ENCODE measurements around the gene FRAS1.
"Not testable (repeated sequence)": the region's sequence is repeated elsewhere in the genome, so short reads cannot be mapped to it uniquely, and the experiment has no call there.

FRAS1 gene

GRCh38 chr4:78204176-78204575, 147.1 kb downstream of the FRAS1 start:
- no peak overlapping the region for H3K4me3 ChIP-seq (ENCODE audit: low read depth in 1 of 2, low read length in 2 of 2)
- no peaks in the 10 kb centered on the region for H3K27me3 ChIP-seq (ENCODE audit: control insufficient read depth in 1 of 2, insufficient read depth in 2 of 2, low read length in 2 of 2)
- no peak overlapping the region for H3K27ac ChIP-seq (ENCODE audit: low read depth, low read length)
- H3K36me3 ChIP-seq (ENCODE audit: control insufficient read depth in 1 of 2, insufficient read depth in 2 of 2, low read length in 2 of 2) = no peaks in the 10 kb centered on the region
- H3K9me3 ChIP-seq (ENCODE audit: control insufficient read depth in 1 of 2, low read length in 2 of 2) = no peaks in the 10 kb centered on the region
- H3K9ac ChIP-seq (ENCODE audit: low read depth in 1 of 2, low read length in 2 of 2) = no peak overlapping the region
- no peaks in the 10 kb centered on the region for H3K4me1 ChIP-seq (ENCODE audit: control insufficient read depth in 1 of 2, insufficient read depth in 2 of 2, low read length in 2 of 2)

GRCh38 chr4:78205591-78205990, 148.5 kb downstream of the FRAS1 start:
- Histone ChIP-seq H3K36me3 (ENCODE audit: control insufficient read depth in 1 of 2, insufficient read depth in 2 of 2, low read length in 2 of 2) (no peaks in the 10 kb centered on the region), H3K27ac (ENCODE audit: low read depth, low read length) (no peak overlapping the region), H3K27me3 (ENCODE audit: control insufficient read depth in 1 of 2, insufficient read depth in 2 of 2, low read length in 2 of 2) (no peaks in the 10 kb centered on the region), H3K9me3 (ENCODE audit: control insufficient read depth in 1 of 2, low read length in 2 of 2) (no peaks in the 10 kb centered on the region), H3K4me1 (ENCODE audit: control insufficient read depth in 1 of 2, insufficient read depth in 2 of 2, low read length in 2 of 2) (peaks cover 0 to 7% of the 10 kb centered on the region in 2 donors), H3K4me3 (ENCODE audit: low read depth in 1 of 2, low read length in 2 of 2) (no peak overlapping the region), H3K9ac (ENCODE audit: low read depth in 1 of 2, low read length in 2 of 2) (no peak overlapping the region)

GRCh38 chr4:78207541-78207940, 150.4 kb downstream of the FRAS1 start:
- Histone ChIP-seq H3K36me3 (ENCODE audit: control insufficient read depth in 1 of 2, insufficient read depth in 2 of 2, low read length in 2 of 2) (no peaks in the 10 kb centered on the region), H3K9me3 (ENCODE audit: control insufficient read depth in 1 of 2, low read length in 2 of 2) (no peaks in the 10 kb centered on the region), H3K4me3 (ENCODE audit: low read depth in 1 of 2, low read length in 2 of 2) (no peak overlapping the region), H3K4me1 (ENCODE audit: control insufficient read depth in 1 of 2, insufficient read depth in 2 of 2, low read length in 2 of 2) (peaks cover 0 to 13% of the 10 kb centered on the region in 2 donors), H3K27me3 (ENCODE audit: control insufficient read depth in 1 of 2, insufficient read depth in 2 of 2, low read length in 2 of 2) (no peaks in the 10 kb centered on the region), H3K27ac (ENCODE audit: low read depth, low read length) (no peak overlapping the region), H3K9ac (ENCODE audit: low read depth in 1 of 2, low read length in 2 of 2) (no peak overlapping the region)

GRCh38 chr4:78207951-78208350, 150.8 kb downstream of the FRAS1 start:
- H3K4me1 ChIP-seq (ENCODE audit: control insufficient read depth in 1 of 2, insufficient read depth in 2 of 2, low read length in 2 of 2) = peaks cover 0 to 13% of the 10 kb centered on the region in 2 donors
- H3K9ac ChIP-seq (ENCODE audit: low read depth in 1 of 2, low read length in 2 of 2) = no peak overlapping the region

GRCh38 chr4:78208896-78209295, 151.8 kb downstream of the FRAS1 start:
- H3K9me3 ChIP-seq (ENCODE audit: control insufficient read depth in 1 of 2, low read length in 2 of 2); H3K36me3 ChIP-seq (ENCODE audit: control insufficient read depth in 1 of 2, insufficient read depth in 2 of 2, low read length in 2 of 2); H3K9ac ChIP-seq (ENCODE audit: low read depth in 1 of 2, low read length in 2 of 2); H3K27ac ChIP-seq (ENCODE audit: low read depth, low read length); H3K27me3 ChIP-seq (ENCODE audit: control insufficient read depth in 1 of 2, insufficient read depth in 2 of 2, low read length in 2 of 2); H3K4me3 ChIP-seq (ENCODE audit: low read depth in 1 of 2, low read length in 2 of 2): not testable (repeated sequence)
- H3K4me1 ChIP-seq (ENCODE audit: control insufficient read depth in 1 of 2, insufficient read depth in 2 of 2, low read length in 2 of 2) = peaks cover 0 to 13% of the 10 kb centered on the region in 2 donors

More at GRCh38 chr4:78207951-78208350, 150.8 kb downstream of the FRAS1 start:
- H3K4me3 ChIP-seq (ENCODE audit: low read depth in 1 of 2, low read length in 2 of 2) = no peak overlapping the region
- no peak overlapping the region for H3K27ac ChIP-seq (ENCODE audit: low read depth, low read length)
- H3K36me3 ChIP-seq (ENCODE audit: control insufficient read depth in 1 of 2, insufficient read depth in 2 of 2, low read length in 2 of 2) = no peaks in the 10 kb centered on the region
- no peaks in the 10 kb centered on the region for H3K9me3 ChIP-seq (ENCODE audit: control insufficient read depth in 1 of 2, low read length in 2 of 2)
- H3K27me3 ChIP-seq (ENCODE audit: control insufficient read depth in 1 of 2, insufficient read depth in 2 of 2, low read length in 2 of 2) = no peaks in the 10 kb centered on the region

- no peak overlapping the region for H3K27ac ChIP-seq (ENCODE audit: low read depth, low read length)
- H3K9ac ChIP-seq (ENCODE audit: low read depth in 1 of 2, low read length in 2 of 2) = no peak overlapping the region
- no peaks in the 10 kb centered on the region for H3K9me3 ChIP-seq (ENCODE audit: control insufficient read depth in 1 of 2, low read length in 2 of 2)
- no peaks in the 10 kb centered on the region for H3K36me3 ChIP-seq (ENCODE audit: control insufficient read depth in 1 of 2, insufficient read depth in 2 of 2, low read length in 2 of 2)
- no peak overlapping the region for H3K4me3 ChIP-seq (ENCODE audit: low read depth in 1 of 2, low read length in 2 of 2)
- no peaks in the 10 kb centered on the region for H3K27me3 ChIP-seq (ENCODE audit: control insufficient read depth in 1 of 2, insufficient read depth in 2 of 2, low read length in 2 of 2)
- peaks cover 0 to 13% of the 10 kb centered on the region in 2 donors for H3K4me1 ChIP-seq (ENCODE audit: control insufficient read depth in 1 of 2, insufficient read depth in 2 of 2, low read length in 2 of 2)
Observed at GRCh38 chr4:78210694-78211410, 153.7 kb downstream of the FRAS1 start.

GRCh38 chr4:78213218-78213617, 156.1 kb downstream of the FRAS1 start:
- Histone ChIP-seq H3K36me3 (ENCODE audit: control insufficient read depth in 1 of 2, insufficient read depth in 2 of 2, low read length in 2 of 2) (no peaks in the 10 kb centered on the region), H3K4me3 (ENCODE audit: low read depth in 1 of 2, low read length in 2 of 2) (no peak overlapping the region)

GRCh38 chr4:78214078-78214477, 157.0 kb downstream of the FRAS1 start:
- H3K4me1 ChIP-seq (ENCODE audit: control insufficient read depth in 1 of 2, insufficient read depth in 2 of 2, low read length in 2 of 2) = peaks cover 0 to 13% of the 10 kb centered on the region in 2 donors
- H3K9me3 ChIP-seq (ENCODE audit: control insufficient read depth in 1 of 2, low read length in 2 of 2) = no peaks in the 10 kb centered on the region
- no peak overlapping the region for H3K27ac ChIP-seq (ENCODE audit: low read depth, low read length)
- H3K4me3 ChIP-seq (ENCODE audit: low read depth in 1 of 2, low read length in 2 of 2) = no peak overlapping the region
- H3K27me3 ChIP-seq (ENCODE audit: control insufficient read depth in 1 of 2, insufficient read depth in 2 of 2, low read length in 2 of 2) = no peaks in the 10 kb centered on the region
- no peak overlapping the region for H3K9ac ChIP-seq (ENCODE audit: low read depth in 1 of 2, low read length in 2 of 2)
- no peaks in the 10 kb centered on the region for H3K36me3 ChIP-seq (ENCODE audit: control insufficient read depth in 1 of 2, insufficient read depth in 2 of 2, low read length in 2 of 2)

More at GRCh38 chr4:78213218-78213617, 156.1 kb downstream of the FRAS1 start:
- Histone ChIP-seq H3K27me3 (ENCODE audit: control insufficient read depth in 1 of 2, insufficient read depth in 2 of 2, low read length in 2 of 2) (no peaks in the 10 kb centered on the region), H3K9me3 (ENCODE audit: control insufficient read depth in 1 of 2, low read length in 2 of 2) (no peaks in the 10 kb centered on the region), H3K9ac (ENCODE audit: low read depth in 1 of 2, low read length in 2 of 2) (no peak overlapping the region), H3K4me1 (ENCODE audit: control insufficient read depth in 1 of 2, insufficient read depth in 2 of 2, low read length in 2 of 2) (peaks cover 0 to 13% of the 10 kb centered on the region in 2 donors), H3K27ac (ENCODE audit: low read depth, low read length) (no peak overlapping the region)

- no peaks in the 10 kb centered on the region for H3K27me3 ChIP-seq (ENCODE audit: control insufficient read depth in 1 of 2, insufficient read depth in 2 of 2, low read length in 2 of 2)
- H3K4me3 ChIP-seq (ENCODE audit: low read depth in 1 of 2, low read length in 2 of 2) = no peak overlapping the region
- H3K36me3 ChIP-seq (ENCODE audit: control insufficient read depth in 1 of 2, insufficient read depth in 2 of 2, low read length in 2 of 2) = no peaks in the 10 kb centered on the region
- no peak overlapping the region for H3K27ac ChIP-seq (ENCODE audit: low read depth, low read length)
- no peaks in the 10 kb centered on the region for H3K9me3 ChIP-seq (ENCODE audit: control insufficient read depth in 1 of 2, low read length in 2 of 2)
- no peak overlapping the region for H3K9ac ChIP-seq (ENCODE audit: low read depth in 1 of 2, low read length in 2 of 2)
- H3K4me1 ChIP-seq (ENCODE audit: control insufficient read depth in 1 of 2, insufficient read depth in 2 of 2, low read length in 2 of 2) = no peaks in the 10 kb centered on the region
Observed at GRCh38 chr4:78217557-78217956, 160.4 kb downstream of the FRAS1 start.

- Histone ChIP-seq H3K27ac (ENCODE audit: low read depth, low read length) (no peak overlapping the region), H3K9ac (ENCODE audit: low read depth in 1 of 2, low read length in 2 of 2) (no peak overlapping the region), H3K9me3 (ENCODE audit: control insufficient read depth in 1 of 2, low read length in 2 of 2) (no peaks in the 10 kb centered on the region), H3K36me3 (ENCODE audit: control insufficient read depth in 1 of 2, insufficient read depth in 2 of 2, low read length in 2 of 2) (no peaks in the 10 kb centered on the region), H3K4me1 (ENCODE audit: control insufficient read depth in 1 of 2, insufficient read depth in 2 of 2, low read length in 2 of 2) (no peaks in the 10 kb centered on the region), H3K27me3 (ENCODE audit: control insufficient read depth in 1 of 2, insufficient read depth in 2 of 2, low read length in 2 of 2) (no peaks in the 10 kb centered on the region), H3K4me3 (ENCODE audit: low read depth in 1 of 2, low read length in 2 of 2) (no peak overlapping the region)
Observed at GRCh38 chr4:78218260-78218659, 161.1 kb downstream of the FRAS1 start.
